Limb (tissue), 2 donors: ENCODE results near the gene BHLHE23.

Experiments
- DNase-seq, 2 donors: peaks; one replicate each; pipeline ENCODE4 v3.0.0-alpha.2; 2016; ENCODE audit errors: extremely low spot score in 2 of 2

Gene BHLHE23

GRCh38 chr20:63006540-63007359 is at the start of gene BHLHE23:
TSS of gene BHLHE23 (minus strand) at chr20:63006964. CDS start at chr20:63006774, 190 bp downstream.
- DNase-seq, result peak in 1 of 2 donors; percentile 73

- peak in 1 of 2 donors; percentile 24 for DNase-seq
Observed at GRCh38 chr20:63055575-63056235, 48.9 kb upstream of the BHLHE23 start.

- peak in 1 of 2 donors; percentile 20 for DNase-seq
Observed at GRCh38 chr20:63054681-63055240, 48.0 kb upstream of the BHLHE23 start.

- DNase-seq, result peak in 1 of 2 donors; percentile 4
Observed at GRCh38 chr20:63054103-63054474, 47.3 kb upstream of the BHLHE23 start.

- peak in 1 of 2 donors; percentile 22 for DNase-seq
Observed at GRCh38 chr20:63053432-63054102, 46.8 kb upstream of the BHLHE23 start.

- DNase-seq, result no peak
Observed at GRCh38 chr20:63052571-63053431, 46.0 kb upstream of the BHLHE23 start.

GRCh38 chr20:63051911-63052310 is 45.1 kb upstream of the BHLHE23 start:
- DNase-seq, result no peak

GRCh38 chr20:63051186-63051860 is 44.6 kb upstream of the BHLHE23 start:
- DNase-seq, result no peak

- no peak for DNase-seq
Observed at GRCh38 chr20:63050406-63050805, 43.6 kb upstream of the BHLHE23 start.

- DNase-seq, result no peak
Observed at GRCh38 chr20:63049561-63050221, 42.9 kb upstream of the BHLHE23 start.

- DNase-seq, result no peak
Observed at GRCh38 chr20:63049191-63049518, 42.4 kb upstream of the BHLHE23 start.

- DNase-seq, result no peak
Observed at GRCh38 chr20:63048516-63049190, 41.9 kb upstream of the BHLHE23 start.

- DNase-seq, result no peak
Observed at GRCh38 chr20:63047946-63048345, 41.2 kb upstream of the BHLHE23 start.

- no peak for DNase-seq
Observed at GRCh38 chr20:63047267-63047666, 40.5 kb upstream of the BHLHE23 start.

- no peak for DNase-seq
Observed at GRCh38 chr20:63046841-63047240, 40.1 kb upstream of the BHLHE23 start.

- no peak for DNase-seq
Observed at GRCh38 chr20:63045991-63046390, 39.2 kb upstream of the BHLHE23 start.

GRCh38 chr20:63045401-63045800 is 38.6 kb upstream of the BHLHE23 start:
- no peak for DNase-seq

- no peak for DNase-seq
Observed at GRCh38 chr20:63044605-63045004, 37.8 kb upstream of the BHLHE23 start.

- DNase-seq, result no peak
Observed at GRCh38 chr20:63044204-63044600, 37.4 kb upstream of the BHLHE23 start.
